GM18951 (cell line): ENCODE measurements around the gene TIE1.

ENCODE experiments used
- POLR2A ChIP-seq: IDR thresholded peaks from 4 replicates; pipeline ENCODE4 v1.6.1; 2011; ENCODE audit warnings: mild to moderate bottlenecking; ENCODE audit not compliant: insufficient read length, insufficient read depth; ENCODE audit errors: extremely low read depth
- in situ Hi-C: fragments of 300-500 bp; cut with MboI; formaldehyde crosslinking; loops from one replicate; pipeline ENCODE4 v1.12.0; 2022; ENCODE audit warnings: low sequenced_read_pairs, mixed read lengths, inconsistent platforms; ENCODE audit not compliant: unreplicated experiment

Gene TIE1

DNA sequence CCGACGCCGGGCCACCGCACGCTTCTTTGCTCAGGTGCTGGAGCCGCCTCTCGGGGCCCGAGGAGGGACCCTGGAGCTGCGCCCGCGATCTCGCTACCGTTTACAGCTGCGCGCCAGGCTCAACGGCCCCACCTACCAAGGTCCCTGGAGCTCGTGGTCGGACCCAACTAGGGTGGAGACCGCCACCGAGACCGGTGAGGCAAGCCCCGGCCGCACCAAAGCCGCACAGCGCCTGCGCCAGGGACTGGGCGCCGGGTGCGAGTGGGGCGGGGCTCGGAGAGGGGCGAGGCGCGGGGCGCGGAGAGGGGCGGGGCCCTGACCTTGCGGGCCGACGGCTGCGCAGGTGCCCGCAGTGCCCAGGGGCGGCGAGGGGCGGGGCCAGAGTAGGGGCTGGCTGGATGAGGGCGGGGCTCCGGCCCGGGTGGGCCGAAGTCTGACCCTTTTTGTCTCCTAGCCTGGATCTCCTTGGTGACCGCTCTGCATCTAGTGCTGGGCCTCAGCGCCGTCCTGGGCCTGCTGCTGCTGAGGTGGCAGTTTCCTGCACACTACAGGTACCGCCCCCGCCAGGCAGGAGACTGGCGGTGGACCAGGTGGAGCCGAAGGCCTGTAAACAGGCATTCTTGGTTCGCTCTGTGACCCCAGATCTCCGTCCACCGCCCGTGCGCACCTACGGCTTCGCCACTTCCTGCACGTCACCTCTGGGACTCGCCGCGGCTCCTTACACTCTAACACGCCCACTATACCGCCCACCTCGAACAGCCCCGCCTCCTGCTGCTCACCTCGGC, 48.2 kb downstream of the TIE1 start:
- peak; percentile 44 for TF ChIP-seq POLR2A
- in situ Hi-C loops: no loop called here

GRCh38 chr1:43349594-43350306, 49.0 kb downstream of the TIE1 start:
- no peak for TF ChIP-seq POLR2A
- in situ Hi-C loops: loop anchor here (10.0 kb wide), 1 partner anchor 115 kb away; no protein-coding TSS in a partner anchor

DNA sequence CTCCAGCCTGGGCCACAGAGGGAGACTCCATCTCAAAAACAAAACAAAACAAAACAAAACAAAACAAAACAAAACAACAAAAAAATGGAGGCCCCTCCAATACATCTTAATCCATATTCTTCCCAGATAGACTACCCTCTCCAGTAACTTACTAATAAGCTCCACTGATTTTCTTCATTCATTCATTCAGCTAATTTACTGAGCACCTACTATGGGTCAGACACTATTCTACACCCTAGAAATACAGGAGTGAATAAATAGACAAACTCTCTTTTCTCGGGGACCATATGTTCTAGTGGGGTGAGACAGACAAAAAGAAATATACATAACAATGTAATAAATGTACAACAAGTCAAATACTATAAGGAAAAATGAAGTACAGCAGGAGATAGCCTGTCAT, 50.2 kb downstream of the TIE1 start:
- in situ Hi-C loops: loop anchor here (10.0 kb wide), 1 partner anchor 116 kb away; no protein-coding TSS in a partner anchor
- no peak for TF ChIP-seq POLR2A

- no peak for TF ChIP-seq POLR2A
- in situ Hi-C loops: loop anchor here (10.0 kb wide), 1 partner anchor 117 kb away; no protein-coding TSS in a partner anchor
These were observed 50.9 kb downstream of the TIE1 start for GRCh38 chr1:43351421-43352350.

DNA sequence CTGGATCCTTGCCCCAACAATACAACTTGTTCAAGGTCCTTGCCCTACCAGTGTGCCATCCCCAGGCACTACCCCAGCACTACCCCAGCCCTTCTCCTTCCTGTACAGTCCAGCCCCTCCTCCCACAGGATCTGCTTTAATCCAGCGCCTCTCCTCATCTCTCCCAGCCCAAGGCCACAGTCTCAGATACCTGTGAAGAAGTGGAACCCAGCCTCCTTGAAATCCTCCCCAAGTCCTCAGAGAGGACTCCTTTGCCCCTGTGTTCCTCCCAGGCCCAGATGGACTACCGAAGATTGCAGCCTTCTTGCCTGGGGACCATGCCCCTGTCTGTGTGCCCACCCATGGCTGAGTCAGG, 51.5 kb downstream of the TIE1 start:
- in situ Hi-C loops: loop anchor here (10.0 kb wide), 1 partner anchor 118 kb away; no protein-coding TSS in a partner anchor
- no peak for TF ChIP-seq POLR2A

GRCh38 chr1:43352881-43353280, 52.1 kb downstream of the TIE1 start:
- no peak for TF ChIP-seq POLR2A
- in situ Hi-C loops: loop anchor here (10.0 kb wide), 1 partner anchor 118 kb away; no protein-coding TSS in a partner anchor

DNA sequence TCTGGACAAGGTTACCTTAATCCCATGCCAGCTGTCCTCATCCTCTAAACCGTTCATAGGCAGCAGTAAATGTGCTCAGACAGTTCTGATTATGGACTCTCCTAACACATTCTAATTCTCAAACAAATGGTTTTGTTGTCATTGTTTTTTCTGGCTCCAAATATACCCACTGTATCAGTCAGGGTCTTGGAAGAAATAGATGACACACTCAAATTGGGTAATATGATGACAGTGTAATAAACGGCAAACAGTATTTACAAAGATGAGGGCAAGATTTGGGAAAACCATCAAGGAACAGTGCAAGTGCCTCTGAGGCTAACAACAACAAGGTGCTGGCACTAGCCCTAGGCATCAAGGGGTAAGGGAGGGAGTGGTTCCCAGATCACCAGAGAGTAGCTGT, 53.7 kb downstream of the TIE1 start:
- no peak for TF ChIP-seq POLR2A
- in situ Hi-C loops: loop anchor here (10.0 kb wide), 1 partner anchor 120 kb away; no protein-coding TSS in a partner anchor

DNA sequence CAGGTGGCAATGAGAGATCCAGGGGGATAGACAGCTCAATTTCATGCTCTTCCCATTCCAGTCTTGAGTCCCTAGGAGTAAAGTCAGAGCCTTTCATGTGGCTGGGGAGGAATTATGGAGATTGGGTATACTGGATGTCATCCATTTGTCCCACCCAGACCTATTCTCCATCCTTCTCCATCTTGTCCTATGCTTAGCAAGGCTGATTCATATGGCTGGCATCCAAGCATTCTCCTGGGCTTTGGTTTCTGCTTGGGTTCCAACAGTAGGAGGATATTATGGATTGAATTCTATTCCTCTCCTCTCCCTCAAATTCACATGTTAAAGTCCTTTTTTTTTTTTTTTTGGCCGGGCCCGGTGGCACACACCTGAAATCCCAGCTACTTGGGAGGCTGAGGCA, 54.2 kb downstream of the TIE1 start:
- in situ Hi-C loops: loop anchor here (10.0 kb wide), 1 partner anchor 120 kb away; no protein-coding TSS in a partner anchor
- no peak for TF ChIP-seq POLR2A

- TF ChIP-seq POLR2A: no peak
- in situ Hi-C loops: loop anchor here (10.0 kb wide), 1 partner anchor 122 kb away; no protein-coding TSS in a partner anchor
These were observed 56.5 kb downstream of the TIE1 start for GRCh38 chr1:43357251-43357650.

DNA sequence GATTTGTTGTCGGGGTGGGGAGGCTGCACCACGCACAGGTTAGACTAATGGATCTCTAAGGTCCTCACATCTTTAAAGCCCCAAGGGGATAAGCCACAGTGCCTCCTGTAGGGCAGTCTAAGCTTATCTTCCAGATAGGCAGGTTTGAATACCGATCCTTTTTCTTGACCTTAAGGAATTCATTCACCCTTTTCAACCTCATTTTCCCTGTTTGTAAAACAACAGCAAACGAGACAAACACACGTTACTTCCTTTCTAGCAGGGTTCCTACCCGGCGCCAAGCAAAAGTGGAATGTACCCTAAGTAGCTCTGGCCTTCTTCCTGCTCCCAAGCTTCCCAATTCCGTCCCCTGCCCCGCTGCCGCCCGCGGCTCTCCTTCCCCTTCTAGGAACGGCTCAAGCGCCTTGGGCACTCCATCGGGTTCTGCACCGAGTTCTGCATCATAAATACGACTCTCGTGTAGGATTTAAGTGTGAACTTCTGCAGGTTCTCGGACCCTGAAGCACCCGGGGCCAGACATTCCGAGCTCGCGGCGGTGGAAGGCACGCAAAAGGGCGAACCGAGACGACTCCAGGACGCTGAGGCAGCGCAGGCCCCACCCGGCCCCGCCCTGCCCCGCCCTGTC, 57.5 kb downstream of the TIE1 start:
- peak; percentile 77 for TF ChIP-seq POLR2A
- in situ Hi-C loops: loop anchor here (10.0 kb wide), 1 partner anchor 123 kb away; no protein-coding TSS in a partner anchor

DNA sequence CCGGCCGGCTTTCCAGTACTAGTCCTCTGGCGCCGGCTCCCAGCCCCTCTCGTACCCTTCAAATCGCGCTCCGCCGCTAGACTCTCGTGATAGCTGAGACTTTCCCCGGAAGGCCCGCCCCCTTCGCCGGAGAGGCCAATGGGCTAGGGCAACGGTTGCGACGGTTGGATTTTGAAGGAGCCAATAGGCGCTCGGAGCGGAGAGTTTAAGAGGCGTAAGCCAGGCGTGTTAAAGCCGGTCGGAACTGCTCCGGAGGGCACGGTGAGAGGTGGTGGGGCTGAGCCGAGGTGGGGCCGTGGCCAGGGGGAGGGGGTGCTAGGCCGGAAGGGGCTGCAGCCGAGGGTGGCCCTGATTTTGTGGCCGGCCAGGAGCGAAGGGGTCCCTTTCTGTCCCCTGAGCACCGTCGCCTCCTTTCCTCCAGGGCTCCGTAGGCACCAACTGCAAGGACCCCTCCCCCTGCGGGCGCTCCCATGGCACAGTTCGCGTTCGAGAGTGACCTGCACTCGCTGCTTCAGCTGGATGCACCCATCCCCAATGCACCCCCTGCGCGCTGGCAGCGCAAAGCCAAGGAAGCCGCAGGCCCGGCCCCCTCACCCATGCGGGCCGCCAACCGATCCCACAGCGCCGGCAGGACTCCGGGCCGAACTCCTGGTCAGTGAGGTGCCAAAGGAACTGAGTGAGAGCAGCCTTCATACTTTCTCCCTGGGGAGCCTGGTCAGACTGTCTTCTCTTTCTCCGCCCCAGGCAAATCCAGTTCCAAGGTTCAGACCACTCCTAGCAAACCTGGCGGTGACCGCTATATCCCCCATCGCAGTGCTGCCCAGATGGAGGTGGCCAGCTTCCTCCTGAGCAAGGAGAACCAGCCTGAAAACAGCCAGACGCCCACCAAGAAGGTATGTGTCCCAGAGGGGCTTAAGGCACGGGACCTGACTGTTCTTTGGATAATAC, 58.2 kb downstream of the TIE1 start, which contains the start of gene CDC20:
Gene CDC20 (plus strand): TSS at position 236 of the 948 bp plus-strand sequence. CDS start 235 bp downstream, at position 471.
- peak; percentile 78 for TF ChIP-seq POLR2A
- in situ Hi-C loops: loop anchor here (10.0 kb wide), 1 partner anchor 124 kb away; no protein-coding TSS in a partner anchor

- in situ Hi-C loops: loop anchor here (10.0 kb wide), 1 partner anchor 125 kb away; no protein-coding TSS in a partner anchor
These were observed 58.9 kb downstream of the TIE1 start for GRCh38 chr1:43359696-43360095.

More at GRCh38 chr1:43359696-43360095, 58.9 kb downstream of the TIE1 start:
- TF ChIP-seq POLR2A: no peak
